SW 1271 (cell line): ENCODE results near the gene ROR2.
"Not testable (repeated sequence)": the region's sequence is repeated elsewhere in the genome, so short reads cannot be mapped to it uniquely, and the experiment has no call there.

ENCODE experiments used
- DNase-seq, 2 experiments: peaks; one replicate each; lab custom pipeline; 2025; lab: John Stamatoyannopoulos, UW

ROR2 gene

DNA sequence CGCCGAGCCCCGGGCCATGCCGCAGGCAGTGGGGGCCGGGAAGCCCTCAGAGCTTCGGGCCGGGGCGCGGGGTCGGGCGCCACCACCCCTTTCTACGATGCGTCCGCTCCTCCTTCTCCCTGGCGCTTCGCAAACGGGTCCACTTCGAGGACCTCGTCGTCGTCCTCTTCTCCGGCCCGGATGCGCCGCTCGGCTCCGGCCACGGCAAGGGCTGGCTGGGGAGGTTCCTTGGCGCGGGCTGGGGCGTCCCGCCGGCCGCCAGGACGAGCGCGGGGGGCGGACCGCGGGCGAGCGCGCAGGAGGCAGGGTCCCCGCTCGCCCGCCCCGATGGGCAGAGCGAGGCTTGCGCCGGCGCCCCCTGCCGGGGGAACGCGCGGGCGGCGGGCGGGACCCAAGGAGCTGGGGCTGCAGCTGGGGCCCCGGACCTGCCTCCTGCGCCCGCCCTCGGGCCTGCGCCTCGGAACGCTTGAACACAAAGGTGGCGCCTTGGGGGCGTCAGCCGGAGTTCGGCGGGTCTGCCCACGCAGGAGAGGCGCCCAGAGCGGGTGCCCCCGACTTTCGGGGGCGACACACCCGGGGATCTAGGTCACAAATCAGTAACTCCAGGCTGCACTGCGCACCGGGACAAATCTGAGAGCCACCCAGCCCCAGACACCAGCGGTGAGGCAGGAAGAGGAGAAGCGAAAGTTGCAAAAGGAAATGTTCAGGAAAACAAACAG, at the start of gene ROR2:
Gene ROR2, minus strand, starts transcription at position 283 of the 719 bp plus-strand sequence.
- peak; percentile 30 to 36 for DNase-seq

DNA sequence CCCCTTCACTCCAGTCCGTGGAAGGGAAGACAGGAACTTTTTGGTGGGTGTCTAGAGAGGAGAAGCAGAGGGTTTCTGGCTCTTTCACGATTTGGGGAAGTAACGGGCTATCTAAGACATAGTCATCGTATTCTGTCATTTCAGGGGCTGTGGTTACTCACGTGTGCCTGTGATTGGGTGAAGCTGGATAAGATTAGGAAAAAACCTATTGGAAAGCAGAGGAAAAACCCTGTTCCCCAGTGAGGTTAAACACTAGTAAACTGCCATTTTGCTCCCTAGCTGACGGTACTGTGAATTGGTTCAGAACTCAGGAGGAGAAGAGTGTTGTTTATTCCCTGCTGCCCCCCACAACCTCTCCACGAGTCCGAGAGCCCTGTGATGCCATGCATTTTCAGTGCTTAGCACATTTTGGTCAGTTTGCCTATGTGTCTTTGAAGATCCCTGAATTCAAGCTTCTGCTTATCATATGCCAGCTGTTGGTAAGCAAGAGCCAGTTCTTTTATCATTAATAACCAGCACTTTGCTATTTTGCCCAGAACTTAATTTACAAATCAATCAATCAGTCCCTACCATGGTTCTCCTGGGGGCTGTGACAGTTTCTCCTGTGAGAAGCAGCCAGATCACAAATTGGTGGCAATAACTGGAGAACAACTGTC, 45.1 kb upstream of the ROR2 start:
- DNase-seq, result no peak

DNA sequence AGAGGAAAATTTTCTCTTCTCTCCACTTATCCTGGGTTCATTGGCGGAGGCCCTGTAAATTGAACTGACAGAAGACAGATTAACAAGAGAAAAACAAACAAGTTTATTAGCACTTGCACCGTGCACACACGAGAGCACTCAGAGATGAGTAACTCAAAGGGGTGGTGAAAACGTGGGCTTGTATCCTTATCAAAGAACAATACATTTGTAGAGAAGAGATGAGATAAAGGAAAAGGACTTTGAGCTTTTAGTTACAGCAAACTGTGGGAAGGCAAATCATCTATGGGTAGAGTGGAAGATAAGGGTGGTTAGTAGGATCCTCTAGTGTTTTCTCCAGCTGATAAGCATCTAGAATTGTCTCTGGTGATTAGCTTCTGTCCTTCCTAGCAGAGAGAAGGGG, 44.4 kb upstream of the ROR2 start:
- no peak for DNase-seq

DNA sequence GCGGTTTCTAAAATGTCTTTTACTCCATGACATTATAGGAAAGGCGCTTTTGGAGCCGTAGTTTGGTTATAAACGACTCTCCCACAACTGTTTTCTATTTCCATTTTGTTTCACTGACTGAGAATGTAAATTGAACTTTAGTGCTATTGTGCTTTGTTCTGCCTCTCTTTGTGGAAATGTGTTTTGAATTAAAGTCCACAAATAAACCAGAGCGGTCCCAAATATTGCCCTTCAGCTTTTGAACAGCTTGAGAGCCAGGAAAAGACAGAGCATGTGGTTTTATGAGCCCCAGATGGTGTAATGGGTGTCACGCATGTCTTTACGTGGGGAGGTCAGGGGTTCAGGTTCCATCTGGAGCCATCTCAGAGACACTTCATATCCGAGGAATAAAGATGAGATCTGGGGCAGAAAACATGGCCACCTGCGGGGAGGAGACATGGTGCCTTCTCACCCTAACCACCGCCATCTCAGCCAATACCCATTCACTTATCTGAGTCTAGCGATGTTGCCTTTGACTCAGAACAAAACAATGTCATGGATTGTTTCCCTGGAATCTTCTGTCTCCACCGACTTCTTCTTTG, 42.5 kb upstream of the ROR2 start:
- no peak for DNase-seq

DNA sequence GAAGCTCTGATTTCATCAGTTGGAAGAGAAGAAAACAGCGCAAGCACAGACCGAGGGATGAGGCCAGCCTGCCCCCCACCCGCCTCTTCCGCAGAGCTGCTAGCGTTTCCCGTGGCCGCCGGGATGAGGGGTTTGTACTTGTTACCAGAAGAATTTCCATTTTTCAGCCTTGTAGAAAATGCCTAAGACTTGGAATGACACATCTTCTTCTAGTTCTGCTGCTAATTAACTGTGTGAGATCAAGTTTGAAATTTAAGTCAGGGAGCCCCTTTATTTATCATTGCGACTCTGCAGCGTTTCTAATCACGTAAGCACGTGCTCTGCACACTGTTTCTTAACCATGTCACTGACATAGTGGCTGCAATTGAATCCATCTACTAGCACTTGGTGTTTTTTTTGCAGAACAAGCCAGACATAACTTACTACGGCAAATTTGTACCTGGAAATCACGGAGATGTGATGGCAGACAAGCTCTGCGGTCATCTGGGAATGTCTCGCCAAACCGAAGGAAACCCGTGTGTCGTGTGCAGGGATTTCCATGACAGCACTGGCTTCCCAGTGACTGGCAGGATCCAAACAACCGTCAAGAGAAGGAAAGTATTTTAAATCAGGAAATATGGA, 41.8 kb upstream of the ROR2 start:
- DNase-seq, result no peak

DNA sequence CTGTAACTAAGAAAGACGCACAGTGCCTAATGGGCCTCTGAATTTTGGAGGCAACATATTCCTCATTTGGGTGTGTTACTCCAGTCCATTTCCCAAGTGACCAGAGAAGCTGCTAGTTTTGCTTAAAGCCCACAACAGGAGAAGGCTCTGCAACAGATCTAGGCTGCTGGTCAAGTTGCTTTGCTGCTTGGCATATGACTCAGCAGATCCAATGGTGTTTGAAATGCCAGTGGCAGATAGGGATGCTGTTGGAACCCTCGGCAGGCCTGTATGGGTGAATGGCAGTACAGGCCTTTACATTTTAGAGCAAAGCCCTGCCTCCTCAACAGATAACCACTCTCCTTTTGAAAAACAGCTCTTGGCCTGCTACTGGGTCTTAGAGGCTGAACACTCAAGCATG, 36.2 kb upstream of the ROR2 start:
- no peak for DNase-seq

DNA sequence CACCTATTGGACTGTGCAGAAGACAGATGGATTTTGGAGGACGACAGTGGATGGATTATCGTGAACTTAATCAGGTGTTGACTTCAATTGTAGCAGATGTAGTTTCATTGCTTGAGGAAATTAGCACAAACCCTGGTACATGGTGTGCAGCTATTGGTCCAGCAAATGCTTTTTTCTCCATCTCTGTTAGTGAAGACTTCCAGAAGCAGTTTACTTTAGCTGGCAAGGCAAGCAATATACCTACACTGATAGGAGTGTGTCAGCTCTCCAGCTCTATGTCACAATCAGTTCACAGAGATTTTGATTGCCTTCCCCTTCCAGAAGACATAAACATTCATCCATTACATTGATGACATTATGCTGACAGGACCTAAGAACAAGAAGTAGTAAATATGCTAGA, 35.7 kb upstream of the ROR2 start:
- no peak for DNase-seq

DNA sequence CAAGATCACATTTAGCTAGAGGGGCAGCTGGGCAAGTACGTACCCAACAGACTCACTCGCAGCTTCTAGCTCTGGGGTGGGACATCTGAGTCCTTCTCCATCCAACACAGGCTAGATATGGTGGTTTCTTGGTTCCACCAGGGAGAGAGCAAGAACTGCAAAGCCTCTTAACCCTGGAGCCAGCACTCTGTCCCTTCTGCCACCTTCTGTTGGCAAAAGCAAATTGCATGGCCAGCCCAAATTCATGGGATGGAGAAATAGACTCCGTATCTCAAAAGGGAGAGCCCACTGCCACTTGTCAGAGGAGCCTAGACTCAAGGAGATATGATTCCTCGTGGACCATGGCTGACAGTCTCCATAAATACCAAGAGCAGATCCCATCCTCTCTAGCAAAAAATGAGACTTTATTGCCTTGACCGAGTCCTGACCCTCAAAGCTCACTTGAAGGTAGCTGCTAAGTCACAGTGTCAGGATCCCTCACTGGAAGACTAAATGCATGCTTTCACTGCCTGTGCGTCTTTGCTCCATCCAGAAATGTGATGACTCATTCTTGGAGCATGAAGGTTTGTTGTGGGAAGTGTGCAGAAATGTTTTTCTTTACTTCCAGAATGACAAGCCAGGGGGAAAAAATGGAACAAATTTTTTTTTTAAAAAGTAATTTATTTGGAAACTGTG, 28.8 kb upstream of the ROR2 start:
- peak in 1 of 2 experiments; percentile 57 for DNase-seq

DNA sequence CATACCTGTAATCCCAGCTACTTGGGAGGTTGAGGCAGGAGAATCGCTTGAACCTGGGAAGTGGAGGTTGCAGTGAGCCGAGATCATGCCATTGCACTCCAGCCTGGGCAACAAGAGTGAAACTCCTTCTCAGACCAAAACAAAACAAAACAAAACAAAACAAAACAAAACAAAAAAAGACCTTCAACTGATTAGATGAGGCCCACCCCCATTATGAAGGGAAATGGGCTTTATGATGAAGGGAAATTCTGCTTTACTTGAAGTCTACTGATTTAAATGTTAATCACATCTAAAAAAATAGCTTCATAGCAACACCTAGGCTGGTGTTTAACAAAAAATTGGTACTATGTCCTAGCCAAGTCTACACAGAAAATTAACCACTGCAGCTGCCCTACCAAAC, 25.2 kb upstream of the ROR2 start:
- not testable (repeated sequence) for DNase-seq

DNA sequence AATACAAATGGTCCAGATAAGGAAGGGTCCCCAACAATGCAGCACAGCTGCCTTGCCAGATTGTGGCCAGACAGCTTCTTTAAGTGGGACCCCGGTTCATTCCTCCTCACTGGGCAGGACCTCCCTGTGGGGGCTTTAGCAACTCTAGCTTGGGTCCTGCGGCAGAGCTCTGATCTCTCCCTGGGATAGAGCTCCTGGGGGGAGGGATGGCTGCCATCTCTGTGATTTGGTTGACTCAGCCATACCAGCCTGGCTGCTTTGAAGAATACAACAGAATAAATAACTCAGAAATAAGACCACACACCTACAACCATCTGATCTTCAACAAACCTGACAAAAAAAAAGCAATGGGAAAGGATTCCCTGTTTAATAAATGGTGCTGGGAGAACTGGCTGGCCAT, 22.7 kb upstream of the ROR2 start:
- DNase-seq, result no peak

DNA sequence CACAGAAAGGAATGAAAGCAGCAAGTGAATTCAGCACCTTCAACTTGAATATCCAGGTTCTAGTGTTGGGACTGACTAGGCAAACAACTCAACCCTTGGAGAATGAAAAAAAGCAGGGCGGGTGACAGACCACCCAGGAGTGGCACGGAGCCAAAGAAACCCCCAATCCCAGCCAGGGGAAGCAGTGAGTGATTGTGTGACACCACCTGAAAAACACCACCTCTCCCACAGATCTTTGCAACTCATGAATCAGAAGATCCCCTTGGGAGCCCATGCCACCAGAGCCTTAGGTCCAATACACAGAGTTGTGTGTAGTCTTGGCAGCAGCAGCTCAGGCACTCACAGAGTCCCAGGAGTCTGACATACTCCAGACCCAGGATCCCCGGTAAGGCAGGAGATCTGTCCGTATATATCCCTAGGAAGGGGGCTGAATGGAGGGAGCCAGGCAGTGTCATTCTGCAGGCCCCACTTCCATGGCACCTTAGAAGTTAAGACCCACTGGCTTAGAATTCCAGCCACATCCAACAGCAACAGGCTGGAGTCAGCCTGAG, 22.1 kb upstream of the ROR2 start:
- DNase-seq, result no peak

DNA sequence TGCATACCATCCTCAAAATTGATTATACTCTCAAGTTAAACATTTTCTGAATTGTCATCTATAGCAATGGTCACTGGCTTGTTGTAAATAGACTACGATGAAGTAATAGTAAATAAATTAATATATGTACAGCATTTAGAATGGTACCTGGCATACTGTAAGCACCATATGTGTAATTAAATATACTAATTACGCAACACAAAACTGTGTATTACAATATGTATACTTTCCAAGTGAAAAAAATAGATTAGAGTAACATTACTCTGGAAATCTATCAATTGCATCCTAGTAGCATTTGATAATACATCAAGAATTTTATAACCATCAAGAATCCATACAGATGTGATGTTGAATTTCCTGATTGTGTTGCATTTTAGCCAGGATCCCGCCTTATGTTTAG, 17.2 kb upstream of the ROR2 start:
- no peak for DNase-seq

DNA sequence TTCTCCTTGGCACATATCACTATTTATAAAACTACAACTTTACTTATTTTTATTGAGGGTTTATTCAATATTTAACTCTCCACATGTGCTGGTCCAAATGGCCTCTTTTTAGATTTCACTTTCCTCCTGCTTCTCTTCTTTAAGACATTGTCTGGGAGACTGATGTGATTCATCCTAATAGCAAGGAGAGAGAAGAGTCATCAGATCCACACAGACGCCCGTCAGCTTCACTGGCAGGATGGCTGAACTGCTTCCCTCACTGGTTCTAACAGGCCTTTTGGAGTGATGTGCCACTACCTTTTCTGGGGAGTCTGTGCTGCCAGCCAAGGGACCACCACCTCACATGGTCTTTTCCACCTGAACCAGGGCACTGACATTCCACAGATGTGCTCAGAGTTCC, 16.5 kb upstream of the ROR2 start:
- DNase-seq, result no peak

DNA sequence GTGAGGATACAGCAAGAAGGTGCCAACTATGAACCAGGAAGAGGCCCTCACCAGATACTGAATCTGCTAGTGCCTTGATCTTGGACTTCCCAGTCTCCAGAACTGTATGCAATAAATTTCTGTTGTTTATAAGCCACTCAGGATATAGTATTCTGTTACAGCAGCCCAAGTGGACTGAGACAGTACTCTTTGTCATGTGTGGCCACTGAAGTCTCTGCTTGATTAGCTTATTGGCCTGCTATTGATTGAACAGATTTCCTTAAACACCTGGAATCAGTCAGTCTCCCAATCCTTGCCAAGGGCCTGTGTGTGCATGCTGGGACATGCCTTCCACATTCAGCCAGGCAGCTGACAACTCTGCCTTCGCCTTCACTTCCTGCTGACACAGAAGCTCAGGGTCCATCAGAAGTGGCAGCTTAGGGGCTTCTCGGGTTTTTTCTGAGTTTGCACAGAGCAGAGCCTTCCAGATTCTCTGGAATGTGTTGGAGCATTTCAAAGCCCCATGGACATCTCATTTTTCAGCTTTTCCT, 13.7 kb upstream of the ROR2 start:
- no peak for DNase-seq

DNA sequence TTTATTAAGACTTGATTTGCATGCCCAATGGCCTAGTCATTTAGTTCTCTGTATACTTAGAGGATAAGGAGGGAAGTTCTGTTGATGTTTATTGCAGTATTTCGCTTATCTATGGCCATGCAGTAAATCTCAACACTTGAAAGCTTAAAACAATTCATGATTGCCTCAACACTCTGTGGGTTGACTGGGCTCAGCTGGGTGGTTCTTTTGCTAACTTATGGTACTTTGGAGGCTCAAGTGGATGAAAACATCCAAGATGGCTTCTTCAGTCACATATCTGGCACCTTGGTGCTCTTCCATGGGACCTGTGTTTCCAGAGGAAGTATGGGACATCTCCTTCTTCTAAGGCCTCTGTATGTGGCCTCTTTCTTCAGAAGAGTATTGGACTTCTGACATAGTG, 10.3 kb upstream of the ROR2 start:
- no peak for DNase-seq

DNA sequence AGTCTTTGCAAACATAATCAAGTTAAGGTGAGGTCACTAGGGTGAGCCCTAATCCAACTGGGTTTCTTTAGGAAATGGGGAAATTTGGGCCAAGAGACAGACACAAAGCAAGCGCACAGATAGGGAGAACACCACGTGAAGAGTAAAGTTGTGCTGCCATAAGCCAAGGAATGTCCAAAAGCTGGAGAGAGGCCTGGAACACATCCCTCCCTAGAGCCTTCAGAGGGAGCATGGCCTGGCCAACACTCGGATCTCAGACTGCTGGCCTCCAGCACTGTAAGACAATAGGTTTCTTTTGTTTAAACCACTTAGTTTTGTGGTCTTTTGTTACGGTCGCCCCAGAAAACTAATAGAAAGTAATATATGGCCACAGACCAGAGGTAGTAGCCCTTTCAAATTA, 8.1 kb upstream of the ROR2 start:
- DNase-seq, result no peak

DNA sequence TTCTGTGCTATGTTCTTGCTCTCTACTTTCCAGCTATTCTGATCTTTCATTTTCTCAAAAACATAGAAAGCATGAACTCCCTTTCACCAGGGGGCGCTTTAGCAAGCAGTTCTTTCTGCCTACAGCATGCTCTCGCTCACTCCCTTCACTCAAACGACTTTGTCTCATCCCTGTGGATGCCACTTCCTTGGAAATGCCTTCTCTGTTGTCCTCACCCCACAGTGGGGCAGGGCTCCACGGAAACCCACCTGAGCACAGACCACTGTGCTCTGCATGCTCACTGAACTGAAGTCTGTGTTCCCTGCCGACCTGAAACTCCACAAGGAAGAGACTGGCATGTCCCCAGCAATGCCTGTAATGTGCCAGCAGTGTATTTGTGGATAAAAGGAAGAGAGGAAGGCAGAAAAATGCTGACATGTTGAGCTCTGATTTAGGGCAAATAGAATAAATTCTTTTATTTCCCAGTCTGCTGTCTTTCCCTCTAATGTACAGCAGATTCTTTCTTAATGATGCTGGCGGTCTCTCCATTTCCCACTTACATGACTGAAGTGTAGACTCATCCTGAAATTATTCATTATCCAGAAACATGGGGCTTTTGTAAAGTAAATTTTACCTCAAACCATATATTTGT, 4.9 kb upstream of the ROR2 start:
- DNase-seq, result peak; percentile 33 to 61

DNA sequence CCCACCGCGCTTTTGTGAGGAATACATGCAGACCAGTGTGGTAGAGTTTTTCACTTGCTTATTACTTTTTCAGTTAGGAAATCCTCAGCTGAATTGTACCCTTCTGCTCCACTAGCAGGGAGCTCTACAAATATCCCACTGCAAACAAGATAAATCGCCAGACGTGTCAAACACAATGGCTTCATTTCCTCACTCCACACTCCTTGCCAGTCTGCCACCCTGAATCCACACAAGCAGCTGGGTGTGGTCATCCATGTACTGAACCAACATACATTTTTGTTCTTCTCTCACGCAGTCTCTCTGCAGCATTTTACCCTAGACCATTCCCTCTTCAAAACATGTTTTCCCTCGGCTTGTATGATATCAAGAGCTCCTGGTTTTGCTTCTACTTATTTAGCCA, 3.7 kb upstream of the ROR2 start:
- no peak for DNase-seq

DNA sequence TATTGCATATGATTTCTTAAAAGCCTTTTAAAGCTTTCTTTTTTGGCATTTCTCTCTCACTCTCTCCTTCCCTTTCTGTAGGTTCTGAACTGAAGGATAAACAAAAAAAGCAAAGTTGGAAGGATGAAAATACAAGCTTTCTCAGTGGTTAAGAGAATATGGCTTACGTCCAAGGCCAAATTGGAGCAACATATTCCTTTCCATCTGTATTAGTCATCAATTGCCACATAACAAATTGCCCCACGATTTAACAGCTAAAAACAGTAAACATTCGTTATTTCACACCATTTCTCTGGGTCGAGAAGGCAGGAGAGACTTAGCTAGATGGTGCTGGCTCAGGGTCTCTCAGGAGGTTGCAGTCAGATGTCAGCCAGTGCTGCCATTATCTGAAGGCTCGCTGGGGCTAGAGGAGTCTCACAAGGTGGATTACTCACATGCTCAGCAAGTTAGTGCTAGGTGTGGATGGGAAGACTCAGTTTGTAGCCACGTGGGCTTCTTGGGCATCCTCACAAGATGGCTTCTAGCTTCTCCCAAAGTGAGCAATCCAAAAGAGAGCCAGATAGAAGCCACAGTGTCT, 2.0 kb upstream of the ROR2 start:
- DNase-seq, result no peak

DNA sequence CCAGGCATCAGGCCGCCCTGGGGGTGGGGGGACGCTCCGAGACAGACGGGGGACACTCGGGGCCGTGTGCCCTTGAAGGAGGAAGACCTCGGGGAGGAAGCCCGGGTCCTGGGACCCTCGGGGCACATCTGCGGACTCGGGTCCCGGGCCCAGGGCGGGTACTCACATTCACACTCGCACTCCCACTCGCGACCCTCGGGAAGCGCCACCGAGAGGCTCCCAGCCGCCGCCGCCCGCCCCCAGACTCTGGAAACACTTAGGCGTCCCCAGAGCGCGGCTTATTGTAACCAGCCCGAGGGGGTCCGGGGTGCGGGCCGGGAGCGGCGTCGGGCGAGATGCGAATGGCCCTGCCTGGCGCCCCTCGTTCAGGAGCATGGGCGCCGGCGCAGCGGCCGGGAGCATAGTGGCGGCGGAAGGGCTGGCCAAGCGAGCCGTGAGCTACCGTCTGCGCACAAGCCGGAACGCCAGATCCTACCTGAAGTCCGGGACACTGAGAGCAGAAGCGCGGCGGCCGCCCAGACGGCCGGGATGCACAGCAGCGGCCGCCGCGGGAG, 559 bp downstream of the ROR2 start:
- DNase-seq, result no peak
